ENCODE results near the gene STRN3. TPM values are rescaled to one million over a fixed set of nuclear protein-coding genes. Genes with fewer than 3 reads are reported as not detected.
"Not testable (repeated sequence)": the region's sequence is repeated elsewhere in the genome, so short reads cannot be mapped to it uniquely, and the experiment has no call there.

The STRN3 gene
- total RNA-seq, 1 experiment from 2014 or later, result 18.5 TPM

- no peak for DNase-seq (ENCODE audit: low spot score)
Measured at GRCh38 chr14:30908826-30909225, 117.4 kb downstream of the STRN3 start.

- DNase-seq (ENCODE audit: low spot score), result no peak
Measured at GRCh38 chr14:30907659-30908057, 118.5 kb downstream of the STRN3 start.

- no peak for DNase-seq (ENCODE audit: low spot score)
Measured at GRCh38 chr14:30906752-30907658, 119.2 kb downstream of the STRN3 start.

- no peak for DNase-seq (ENCODE audit: low spot score)
Measured at GRCh38 chr14:30903285-30904124, 122.7 kb downstream of the STRN3 start.

- not testable (repeated sequence) for DNase-seq (ENCODE audit: low spot score)
Measured at GRCh38 chr14:30897121-30897520, 129.1 kb downstream of the STRN3 start.

GRCh38 chr14:30896435-30896834, 129.7 kb downstream of the STRN3 start:
- no peak for DNase-seq (ENCODE audit: low spot score)

- DNase-seq (ENCODE audit: low spot score), result no peak
Measured at GRCh38 chr14:30894923-30895515, 131.2 kb downstream of the STRN3 start.

- DNase-seq (ENCODE audit: low spot score), result no peak
Measured at GRCh38 chr14:30893819-30894218, 132.4 kb downstream of the STRN3 start.

- DNase-seq (ENCODE audit: low spot score), result no peak
Measured at GRCh38 chr14:30889244-30889594, 137.0 kb downstream of the STRN3 start.

- no peak for DNase-seq (ENCODE audit: low spot score)
Measured at GRCh38 chr14:30888480-30889243, 137.5 kb downstream of the STRN3 start.

- DNase-seq (ENCODE audit: low spot score), result no peak
Measured at GRCh38 chr14:30885840-30886740, 140.1 kb downstream of the STRN3 start.

- no peak for DNase-seq (ENCODE audit: low spot score)
Measured at GRCh38 chr14:30884901-30885300, 141.3 kb downstream of the STRN3 start.

- DNase-seq (ENCODE audit: low spot score), result no peak
Measured at GRCh38 chr14:30883508-30884294, 142.5 kb downstream of the STRN3 start.

GRCh38 chr14:30882431-30882830, 143.7 kb downstream of the STRN3 start:
- DNase-seq (ENCODE audit: low spot score), result no peak

- no peak for DNase-seq (ENCODE audit: low spot score)
Measured at GRCh38 chr14:30876692-30877091, 149.5 kb downstream of the STRN3 start.

- DNase-seq (ENCODE audit: low spot score), result no peak
Measured at GRCh38 chr14:30875788-30876053, 150.5 kb downstream of the STRN3 start.

GRCh38 chr14:30874999-30875787, 151.0 kb downstream of the STRN3 start:
- DNase-seq (ENCODE audit: low spot score), result no peak

GRCh38 chr14:30874120-30874998, 151.8 kb downstream of the STRN3 start, which contains the start of gene COCH:
TSS of gene COCH (plus strand) at chr14:30874559. CDS start at chr14:30874939, 380 bp downstream.
- no peak for DNase-seq (ENCODE audit: low spot score)
